Hypothalamus (tissue), 51 donors: ENCODE data around the gene MAML1.
"Not testable (repeated sequence)": the region's sequence is repeated elsewhere in the genome, so short reads cannot be mapped to it uniquely, and the experiment has no call there.

ENCODE experiments used
- DNase-seq, 51 donors: peaks; one replicate each; lab custom pipeline; 2025; lab: John Stamatoyannopoulos, UW

Gene MAML1

GRCh38 chr5:179732412-179732917, at the start of gene MAML1:
Gene MAML1 (plus strand): TSS chr5:179732822. CDS start chr5:179733113, 291 bp downstream.
- peak; percentile 74 to 100 (median 99) for DNase-seq

- not testable (repeated sequence) for DNase-seq
These were observed 43.4 kb upstream of the MAML1 start for GRCh38 chr5:179689212-179689611.

- DNase-seq = no peak
These were observed 38.1 kb upstream of the MAML1 start for GRCh38 chr5:179694561-179694960.

GRCh38 chr5:179696603-179697002, 36.0 kb upstream of the MAML1 start:
- DNase-seq = no peak

- no peak for DNase-seq
These were observed 35.5 kb upstream of the MAML1 start for GRCh38 chr5:179697108-179697507.

GRCh38 chr5:179697543-179697942, 35.1 kb upstream of the MAML1 start:
- DNase-seq = not testable (repeated sequence)

- peak; percentile 89 to 100 (median 98) for DNase-seq
These were observed 34.4 kb upstream of the MAML1 start for GRCh38 chr5:179697993-179698934.

GRCh38 chr5:179698935-179699615, 33.5 kb upstream of the MAML1 start, which contains the start of gene CANX:
Gene CANX (plus strand): TSS chr5:179698967. CDS start chr5:179705682, 6,715 bp downstream.
- DNase-seq = peak in 3 of 51 donors; percentile 31 to 45 (median 44)

GRCh38 chr5:179699616-179700237, 32.9 kb upstream of the MAML1 start:
- peak in 2 of 51 donors; percentile 3 to 17 for DNase-seq

- DNase-seq = no peak
These were observed 32.2 kb upstream of the MAML1 start for GRCh38 chr5:179700401-179700918.

- no peak for DNase-seq
These were observed 16.3 kb upstream of the MAML1 start for GRCh38 chr5:179716286-179716685.

GRCh38 chr5:179720222-179720621, 12.4 kb upstream of the MAML1 start:
- DNase-seq = no peak

GRCh38 chr5:179724163-179724562, 8.5 kb upstream of the MAML1 start:
- no peak for DNase-seq

GRCh38 chr5:179727106-179727505, 5.5 kb upstream of the MAML1 start:
- DNase-seq = no peak

- no peak for DNase-seq
These were observed 3.3 kb upstream of the MAML1 start for GRCh38 chr5:179729303-179729702.

- no peak for DNase-seq
These were observed 2.9 kb upstream of the MAML1 start for GRCh38 chr5:179729727-179730126.

- no peak for DNase-seq
These were observed 2.3 kb upstream of the MAML1 start for GRCh38 chr5:179730356-179730755.

GRCh38 chr5:179730852-179731251, 1.8 kb upstream of the MAML1 start:
- DNase-seq = no peak

GRCh38 chr5:179731791-179732411, 721 bp upstream of the MAML1 start:
- DNase-seq = peak in 4 of 51 donors; percentile 4 to 12 (median 6)
